HG02870 (cell line): ENCODE data around the gene SCLY.

Experiments used
- ATAC-seq: cut with Tn5 transposase; IDR thresholded peaks from one replicate; pipeline ENCODE4 v1.9.1; 2021; ENCODE audit warnings: mild to moderate bottlenecking, moderate library complexity; ENCODE audit not compliant: unreplicated experiment

SCLY gene

DNA sequence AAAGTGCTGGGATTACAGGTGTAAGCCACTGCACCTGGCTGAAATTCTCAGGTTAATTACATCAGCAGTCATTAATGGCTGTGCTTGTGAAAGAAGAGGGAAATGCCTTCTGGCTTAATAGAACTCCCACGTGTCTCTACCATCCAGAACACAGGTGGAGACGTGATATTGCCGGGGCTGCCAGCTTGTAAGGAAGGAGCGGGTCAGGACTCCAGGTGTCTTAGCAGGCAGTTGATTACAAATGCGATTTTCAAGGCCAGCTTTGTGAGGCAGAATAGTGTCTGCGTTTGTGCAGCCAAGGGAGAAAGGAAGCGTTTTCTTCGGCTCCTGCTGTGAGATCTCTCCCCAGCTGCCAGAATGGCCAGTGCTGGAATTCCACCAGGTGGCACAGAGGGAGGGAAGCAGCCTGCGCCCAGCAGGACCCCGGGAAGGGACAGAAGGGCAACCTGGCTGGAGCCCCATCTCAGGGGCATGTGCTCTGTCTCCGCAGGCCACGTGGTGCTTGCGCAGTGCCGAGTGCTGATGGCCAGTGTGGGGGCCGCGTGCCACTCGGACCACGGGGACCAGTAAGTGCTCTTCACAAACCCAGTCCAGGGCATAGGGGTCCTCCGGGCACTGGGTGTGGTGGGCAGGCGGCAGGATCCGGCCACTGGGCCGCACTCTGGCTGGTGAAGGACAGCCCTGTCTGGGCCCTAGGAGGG is 35.7 kb downstream of the SCLY start:
- no peak for ATAC-seq

DNA sequence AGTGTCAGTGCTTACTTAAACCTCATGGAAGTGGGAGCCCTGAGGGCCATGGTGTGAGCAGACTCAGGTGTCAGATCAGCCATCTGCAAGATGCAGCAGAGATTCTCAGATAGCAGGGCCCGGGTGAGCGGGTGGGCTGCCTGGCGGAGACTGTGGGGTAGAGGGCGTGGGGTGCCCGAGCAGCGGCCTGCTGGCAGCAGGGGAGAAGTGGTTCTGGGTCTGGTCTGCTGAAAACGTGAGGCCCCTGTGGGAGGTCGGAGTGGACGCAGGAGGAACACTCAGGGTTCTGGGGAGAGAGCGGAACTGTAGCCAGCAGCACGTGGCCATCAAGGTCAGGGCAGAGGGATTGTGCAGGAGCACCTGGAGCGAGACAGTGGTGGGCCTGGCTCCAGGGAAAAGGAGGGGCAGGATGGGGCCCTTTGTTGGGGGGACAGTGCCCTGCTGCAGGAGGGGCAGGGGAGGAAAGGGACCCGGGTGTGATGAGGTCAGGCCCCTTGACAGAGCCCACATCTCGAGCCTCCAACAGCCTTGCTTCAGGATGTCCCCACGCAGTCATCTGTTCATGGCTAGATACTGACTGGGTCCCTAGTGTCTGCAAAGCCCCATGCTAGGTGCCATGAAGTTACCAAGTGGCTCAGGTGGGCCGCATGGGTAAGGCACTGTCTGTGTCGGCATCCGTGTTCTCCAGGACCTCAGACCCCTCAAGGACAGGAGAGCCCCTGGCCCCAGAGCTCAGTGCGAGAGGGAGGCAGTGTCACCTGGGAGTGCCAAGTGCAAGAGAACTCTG is 36.6 kb downstream of the SCLY start:
- ATAC-seq: no peak

DNA sequence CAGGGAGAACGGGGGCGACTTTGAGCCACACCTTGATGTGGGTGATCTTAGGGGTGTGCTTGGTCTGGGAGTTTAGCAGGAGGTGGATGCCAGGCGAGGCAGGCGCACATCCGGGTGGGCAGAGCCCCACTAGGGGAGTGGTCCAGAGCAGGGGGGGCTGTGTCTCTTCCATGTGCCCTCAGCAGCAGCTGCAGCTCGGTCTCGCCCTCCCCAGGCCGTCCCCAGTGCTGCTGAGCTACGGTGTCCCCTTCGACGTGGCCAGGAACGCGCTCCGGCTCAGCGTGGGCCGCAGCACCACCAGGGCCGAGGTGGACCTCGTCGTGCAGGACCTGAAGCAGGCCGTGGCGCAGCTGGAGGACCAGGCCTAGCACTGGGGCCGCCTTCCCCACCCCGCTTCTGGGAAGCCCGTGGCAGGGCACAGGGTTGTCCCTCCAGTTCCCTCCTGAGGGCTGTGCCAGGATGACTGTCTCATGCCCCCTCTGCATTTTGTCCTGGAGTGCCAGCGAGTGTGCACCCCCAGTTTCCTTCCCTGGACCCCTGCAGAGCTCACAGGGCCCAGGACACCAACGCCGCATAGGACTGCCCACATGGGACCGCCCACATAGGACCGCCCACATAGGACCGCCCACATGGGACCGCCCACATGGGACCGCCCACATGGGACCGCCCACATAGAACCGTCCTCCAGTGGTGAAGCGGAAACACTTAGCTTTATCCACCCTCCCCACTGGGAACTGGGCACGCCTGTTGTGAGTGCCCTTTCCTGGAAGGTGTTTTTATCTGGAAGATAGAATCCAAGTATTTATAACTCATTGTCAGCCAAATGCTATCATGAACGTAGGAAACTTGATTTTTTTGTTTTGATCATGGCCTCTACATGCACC is 37.4 kb downstream of the SCLY start:
- no peak for ATAC-seq

DNA sequence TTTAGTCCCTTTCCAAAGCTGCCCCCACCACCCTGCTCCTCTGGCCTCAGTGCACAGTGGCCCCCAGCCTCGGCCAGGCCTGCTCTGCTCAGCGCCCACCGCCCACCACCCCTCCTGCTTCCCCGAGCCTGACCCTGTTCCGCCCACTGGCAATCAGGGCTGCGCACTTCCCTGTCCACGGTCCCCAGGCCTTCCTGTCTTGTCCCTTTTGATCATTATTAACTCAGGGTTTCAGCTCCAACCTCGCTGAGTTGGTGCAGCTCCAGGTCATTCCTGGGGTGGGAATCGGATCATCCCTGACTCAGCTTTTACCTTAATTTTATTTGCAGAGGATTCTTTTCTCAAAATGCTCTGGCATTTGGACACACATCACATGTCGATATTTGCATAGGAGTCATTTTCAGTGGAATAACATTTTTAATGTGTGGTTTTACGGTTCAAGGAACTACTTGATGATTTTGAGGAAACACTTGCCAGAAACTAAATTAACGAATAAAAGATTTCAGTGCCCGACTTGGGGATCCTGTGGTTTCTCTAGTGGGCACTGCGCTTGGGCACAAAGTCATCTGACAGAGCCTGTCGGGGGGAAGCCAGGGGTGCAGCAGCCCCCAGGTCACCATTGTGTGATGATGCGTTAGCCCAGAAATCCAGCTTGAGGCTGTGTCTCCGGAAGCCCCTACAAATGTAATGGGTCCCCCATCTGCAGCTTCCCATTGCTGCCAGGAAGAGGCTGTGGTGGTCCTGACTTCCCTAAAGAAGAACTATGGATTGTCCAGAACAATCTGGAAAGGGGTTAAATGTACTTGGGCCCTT is 38.3 kb downstream of the SCLY start:
- ATAC-seq: no peak

DNA sequence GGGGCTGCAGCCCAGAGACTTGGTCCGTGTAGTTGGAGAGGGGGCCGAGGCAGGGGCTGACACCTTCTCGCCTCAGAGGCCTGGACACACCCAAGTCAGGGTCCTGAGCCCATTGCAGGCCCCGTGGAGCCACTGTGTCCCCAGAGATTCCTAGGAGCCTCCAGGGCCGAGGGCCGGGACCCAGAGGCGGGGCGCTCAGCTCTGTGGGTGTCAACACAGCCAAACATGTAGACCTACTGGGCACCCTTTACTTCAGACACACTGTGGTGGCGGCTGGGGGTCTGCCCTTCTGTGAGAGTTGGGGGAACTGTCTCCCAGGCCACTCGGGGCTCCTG is 38.9 kb downstream of the SCLY start:
- ATAC-seq: no peak

DNA sequence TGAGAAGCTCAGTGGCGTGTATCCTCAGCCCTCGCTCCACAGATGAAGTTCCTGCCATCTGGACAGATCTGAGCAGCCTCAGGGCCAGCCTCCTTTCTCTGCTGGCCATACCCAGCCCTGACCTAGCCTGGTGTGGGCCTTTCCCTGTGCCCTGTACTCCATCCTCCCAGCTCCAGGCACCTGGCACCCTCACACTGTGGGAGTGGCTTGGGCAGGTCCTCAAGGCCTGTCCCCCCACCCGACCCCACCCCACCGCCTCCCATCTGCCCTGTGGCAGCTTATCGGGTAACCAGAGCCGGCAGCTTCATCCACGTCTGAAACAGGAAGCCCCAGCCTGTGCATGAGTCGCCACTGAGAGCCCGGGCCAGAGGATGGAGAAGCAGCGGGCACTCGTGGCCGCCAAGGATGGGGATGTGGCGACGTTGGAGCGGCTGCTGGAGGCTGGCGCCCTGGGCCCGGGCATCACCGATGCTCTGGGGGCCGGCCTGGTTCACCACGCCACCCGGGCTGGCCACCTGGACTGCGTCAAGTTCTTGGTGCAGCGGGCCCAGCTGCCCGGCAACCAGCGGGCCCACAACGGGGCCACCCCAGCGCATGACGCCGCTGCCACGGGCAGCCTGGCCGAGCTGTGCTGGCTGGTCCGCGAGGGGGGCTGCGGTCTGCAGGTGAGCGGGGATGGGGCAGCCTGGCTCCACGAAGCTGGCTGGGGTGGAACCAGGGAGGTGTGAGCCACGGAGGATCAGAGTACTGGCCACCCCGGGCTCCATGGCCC is 39.4 kb downstream of the SCLY start, which contains the start of gene ESPNL:
ESPNL (plus strand) TSS at position 292 of the 772 bp plus-strand sequence; CDS start at position 372, 80 bp downstream.
- ATAC-seq: no peak

DNA sequence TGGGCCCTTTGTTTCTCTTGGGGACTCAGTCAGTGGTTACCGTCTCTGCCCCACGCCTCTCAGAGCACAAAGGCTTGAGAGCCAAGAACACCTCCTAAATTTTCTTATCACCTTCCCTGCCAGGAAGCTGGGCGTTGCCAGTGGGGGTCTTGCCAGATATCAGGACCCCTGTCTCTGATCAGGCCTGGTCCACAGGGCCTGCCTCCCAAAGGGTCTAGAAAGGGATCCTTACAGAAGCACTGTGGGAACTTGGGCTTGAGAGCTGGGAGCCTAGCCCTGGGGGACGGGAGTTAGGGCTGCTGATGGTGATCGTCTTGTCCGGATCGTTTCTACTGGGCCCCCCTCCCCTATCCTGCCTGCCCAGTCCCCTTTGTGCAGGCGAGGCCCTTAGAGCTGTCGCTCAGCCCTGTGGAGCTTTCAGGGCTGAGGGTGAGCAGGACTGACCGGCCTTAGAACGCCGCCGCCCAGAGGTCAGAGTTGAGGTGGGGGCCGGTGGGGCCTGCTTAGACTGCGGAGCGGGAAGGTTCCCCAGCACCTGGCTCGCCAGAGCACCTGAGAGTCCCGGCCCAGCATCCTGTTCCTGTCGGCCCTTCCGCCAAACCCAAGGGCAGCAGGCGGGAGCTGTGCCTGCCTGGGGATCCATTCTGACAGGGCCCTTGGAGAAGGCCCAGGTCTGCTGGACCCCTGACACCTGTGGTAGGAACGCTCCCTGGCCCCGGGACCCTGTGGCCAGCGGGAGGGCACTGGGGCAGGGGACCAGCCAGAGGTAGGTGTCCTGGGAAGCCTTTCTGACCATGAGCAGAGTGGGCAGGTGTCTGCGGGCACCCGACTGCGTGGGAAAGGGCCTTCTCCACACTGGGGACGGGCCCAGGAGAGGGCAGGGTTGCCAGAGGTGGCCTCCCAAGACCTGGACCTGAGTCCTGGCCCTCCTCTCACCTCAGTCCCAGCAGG is 40.3 kb downstream of the SCLY start:
- no peak for ATAC-seq

DNA sequence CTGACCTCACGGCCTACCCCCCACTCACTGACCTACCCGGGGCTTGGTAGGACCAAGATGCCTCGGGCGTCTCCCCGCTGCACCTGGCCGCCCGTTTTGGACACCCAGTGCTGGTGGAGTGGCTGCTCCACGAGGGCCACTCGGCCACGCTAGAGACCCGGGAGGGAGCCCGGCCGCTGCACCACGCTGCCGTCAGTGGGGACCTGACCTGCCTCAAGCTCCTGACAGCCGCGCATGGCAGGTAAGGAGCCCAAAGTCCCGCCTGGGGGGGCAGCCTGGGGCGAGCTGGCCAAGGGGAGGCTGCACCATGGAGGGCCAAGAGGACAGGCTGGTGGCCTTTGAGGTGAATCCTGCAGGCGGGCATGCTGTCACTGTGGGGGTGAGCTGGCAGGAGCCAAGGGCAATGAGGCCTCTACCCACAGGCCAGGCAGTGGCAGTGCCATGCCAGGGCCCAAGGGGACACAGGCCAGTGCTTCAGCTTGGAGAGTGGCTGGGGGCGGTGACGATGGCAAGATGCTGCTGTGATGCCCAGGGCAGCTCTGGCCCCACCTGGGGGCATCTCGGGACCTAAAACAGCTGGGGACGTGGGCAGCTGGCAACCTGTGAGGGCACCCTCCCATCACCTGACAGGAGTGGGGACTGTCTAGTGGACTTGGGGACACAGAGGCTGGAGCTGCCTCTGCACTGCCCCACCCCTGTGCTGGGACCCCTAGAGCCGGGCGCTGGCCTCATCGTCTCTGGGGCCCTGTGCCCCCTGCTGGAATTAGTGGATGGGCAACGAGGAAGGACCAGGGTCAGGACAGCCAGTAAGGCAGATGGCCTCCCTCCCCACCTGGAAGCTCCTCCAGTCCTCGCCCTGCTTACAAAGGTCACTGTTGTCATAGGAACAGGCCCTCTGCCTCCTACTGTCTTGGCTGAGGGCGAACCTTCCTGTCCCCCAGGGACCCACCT is 41.4 kb downstream of the SCLY start:
- ATAC-seq: no peak

DNA sequence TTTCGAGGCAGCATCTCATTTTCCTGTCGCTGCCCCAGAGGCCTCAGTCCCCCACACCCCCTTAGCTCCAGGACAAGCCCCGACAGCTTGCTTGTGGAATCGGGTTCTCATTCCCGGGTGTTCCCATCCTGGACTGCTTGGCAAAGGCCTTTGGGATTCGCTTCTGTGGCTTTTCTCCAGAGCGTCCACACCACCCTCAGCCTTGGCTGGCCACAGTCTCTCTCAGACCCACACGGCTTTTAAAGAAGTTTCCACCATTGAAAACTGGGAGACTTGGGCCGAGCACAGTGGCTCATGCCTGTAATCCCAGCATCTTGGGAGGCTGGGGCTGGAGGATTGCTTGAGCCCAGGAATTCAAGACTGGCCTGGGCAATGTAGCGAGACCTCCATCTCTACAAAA is 42.1 kb downstream of the SCLY start:
- ATAC-seq: no peak

DNA sequence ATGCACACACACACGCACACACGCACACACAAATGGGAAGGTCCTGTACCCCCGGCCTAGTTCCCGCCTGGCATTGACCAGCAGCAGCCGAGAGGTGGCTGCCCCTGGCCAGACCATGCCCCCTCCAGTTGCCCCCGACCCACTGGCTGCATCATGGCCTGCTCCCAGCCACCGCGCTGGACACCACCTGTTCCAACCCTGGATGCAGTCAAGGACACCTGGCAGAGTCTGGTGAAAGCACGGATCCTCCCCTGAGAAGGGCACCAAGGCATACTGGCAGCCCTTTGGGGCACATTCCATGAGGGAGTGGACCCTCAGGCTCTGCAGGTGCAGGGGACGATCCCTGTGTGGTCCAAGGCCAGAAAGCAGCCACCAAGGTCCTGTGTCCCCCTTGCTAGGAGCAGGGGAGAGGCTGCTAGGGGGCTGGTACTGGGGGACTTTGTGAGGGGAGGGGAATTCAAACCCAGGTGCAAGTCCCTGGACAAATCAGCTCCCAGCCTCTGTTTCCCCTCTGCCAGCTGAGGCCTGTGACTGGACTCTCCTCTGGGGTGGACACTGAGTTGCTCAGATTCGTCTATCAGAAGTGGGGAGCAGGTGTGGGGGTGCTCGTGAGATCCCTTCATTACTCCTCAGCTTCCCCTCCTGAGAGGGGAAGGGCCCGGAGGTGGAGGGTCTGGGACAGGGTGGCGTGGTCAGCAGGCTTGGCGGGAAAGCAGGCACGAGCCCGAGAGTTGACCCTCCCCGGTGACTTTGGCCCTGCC is 42.8 kb downstream of the SCLY start:
- ATAC-seq: no peak

DNA sequence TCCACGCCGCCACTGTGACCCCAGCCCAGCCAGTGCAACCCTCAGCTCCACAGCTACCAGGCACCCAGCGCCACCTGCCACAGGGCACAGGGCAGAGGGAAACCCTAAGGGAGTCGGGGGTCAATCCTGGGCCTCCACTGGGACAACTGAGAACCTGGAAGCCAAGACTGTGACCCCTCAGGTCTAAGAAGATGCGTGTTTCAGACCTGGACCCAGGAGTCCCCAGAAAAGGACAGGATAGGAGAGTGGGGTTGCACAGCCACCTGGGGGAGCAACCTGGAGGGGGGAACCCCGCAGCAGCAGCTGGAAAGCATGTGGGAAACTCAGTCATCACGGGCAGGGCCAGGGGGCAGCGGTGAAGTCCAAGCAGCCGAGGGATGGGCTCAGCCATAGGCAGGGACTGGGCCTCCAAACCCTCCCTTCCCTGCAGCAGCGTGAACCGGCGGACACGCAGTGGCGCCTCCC is 43.5 kb downstream of the SCLY start:
- no peak for ATAC-seq

DNA sequence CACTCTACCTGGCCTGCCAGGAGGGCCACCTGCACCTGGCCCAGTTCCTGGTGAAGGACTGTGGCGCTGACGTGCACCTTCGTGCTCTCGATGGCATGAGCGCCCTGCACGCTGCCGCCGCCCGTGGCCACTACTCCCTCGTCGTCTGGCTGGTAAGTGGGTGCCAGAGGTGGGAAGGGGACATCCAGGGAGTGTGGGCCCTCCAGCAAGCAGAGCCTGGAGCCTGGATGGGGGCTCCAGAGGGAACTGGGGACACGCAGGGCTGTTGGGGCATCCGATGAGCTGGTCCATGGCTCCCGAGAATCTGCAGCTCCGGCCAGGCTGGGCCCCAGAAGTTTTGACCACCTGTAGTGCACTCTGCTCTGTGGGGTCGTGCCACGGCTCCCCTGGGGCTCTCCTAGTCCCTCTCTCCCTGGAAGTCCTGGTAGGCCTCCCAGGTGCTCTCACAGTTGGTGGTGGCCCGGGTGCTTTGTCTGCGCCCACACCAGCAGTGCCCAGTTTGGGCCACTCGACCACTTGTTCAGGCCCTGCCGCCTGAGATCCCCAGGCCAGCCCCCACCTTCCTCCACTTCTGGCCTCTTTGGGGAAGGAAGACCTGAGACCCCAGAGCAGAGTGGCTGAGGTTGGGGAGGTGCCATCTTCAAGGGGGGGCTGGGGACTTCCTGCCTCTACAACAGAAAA is 44.0 kb downstream of the SCLY start:
- ATAC-seq: no peak

DNA sequence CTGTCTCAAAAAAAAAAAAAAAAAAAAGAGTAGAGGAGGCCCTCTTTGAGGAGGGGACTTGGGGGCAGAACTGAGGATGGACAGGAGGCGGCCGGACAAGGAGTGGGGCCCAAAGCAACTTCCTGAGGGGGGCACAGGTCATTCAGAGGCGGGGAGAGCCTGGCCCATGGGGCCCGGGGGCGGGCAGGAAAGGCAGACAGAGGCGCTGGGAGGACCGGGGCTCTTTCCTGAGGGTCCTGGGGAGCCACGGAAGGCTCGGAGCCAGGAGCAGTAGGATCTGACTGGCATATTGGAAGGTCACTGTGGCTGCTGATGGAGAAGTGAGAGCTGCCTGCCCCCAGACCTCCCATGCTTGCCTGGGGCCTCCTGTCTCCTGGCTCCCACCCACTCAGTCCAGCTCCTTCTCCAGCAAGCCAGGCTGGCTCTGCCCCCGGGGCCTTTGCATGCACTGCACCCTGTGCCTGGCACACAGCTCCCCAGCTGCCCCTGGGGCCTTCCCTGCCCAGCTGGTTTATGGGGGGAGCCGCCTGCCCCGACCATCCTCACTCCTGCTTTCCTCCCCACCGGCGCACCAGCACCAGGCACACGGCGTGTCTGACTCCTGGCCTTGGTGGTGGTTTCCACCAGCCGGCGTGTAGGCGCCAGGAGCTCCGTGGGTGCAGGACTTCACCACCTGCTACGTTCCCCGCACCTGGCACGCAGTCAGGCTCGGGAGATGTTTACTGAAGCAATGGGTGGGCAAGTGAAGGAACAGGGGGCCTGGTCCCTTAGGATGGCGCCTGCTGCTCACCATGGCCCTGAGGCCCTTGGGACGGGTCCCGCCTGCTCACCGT is 44.9 kb downstream of the SCLY start:
- ATAC-seq: no peak

DNA sequence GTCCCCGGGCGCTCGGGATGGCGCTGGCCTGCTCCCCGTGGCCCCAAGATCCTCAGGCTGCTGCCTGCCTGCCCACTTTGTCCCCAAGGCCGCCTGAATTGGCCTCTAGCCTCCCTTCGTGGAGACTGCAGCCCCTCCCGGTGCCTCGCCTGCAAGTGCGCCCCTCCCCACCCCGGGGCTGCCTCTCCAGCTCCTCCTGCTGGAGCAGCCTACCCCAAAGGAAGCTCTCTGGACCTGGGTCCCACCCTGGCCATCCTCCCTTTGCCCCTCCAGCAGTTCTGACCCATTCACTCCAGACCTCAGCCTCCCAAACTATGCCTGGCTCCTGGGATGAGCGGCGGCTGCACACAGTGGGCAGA is 45.5 kb downstream of the SCLY start:
- no peak for ATAC-seq

DNA sequence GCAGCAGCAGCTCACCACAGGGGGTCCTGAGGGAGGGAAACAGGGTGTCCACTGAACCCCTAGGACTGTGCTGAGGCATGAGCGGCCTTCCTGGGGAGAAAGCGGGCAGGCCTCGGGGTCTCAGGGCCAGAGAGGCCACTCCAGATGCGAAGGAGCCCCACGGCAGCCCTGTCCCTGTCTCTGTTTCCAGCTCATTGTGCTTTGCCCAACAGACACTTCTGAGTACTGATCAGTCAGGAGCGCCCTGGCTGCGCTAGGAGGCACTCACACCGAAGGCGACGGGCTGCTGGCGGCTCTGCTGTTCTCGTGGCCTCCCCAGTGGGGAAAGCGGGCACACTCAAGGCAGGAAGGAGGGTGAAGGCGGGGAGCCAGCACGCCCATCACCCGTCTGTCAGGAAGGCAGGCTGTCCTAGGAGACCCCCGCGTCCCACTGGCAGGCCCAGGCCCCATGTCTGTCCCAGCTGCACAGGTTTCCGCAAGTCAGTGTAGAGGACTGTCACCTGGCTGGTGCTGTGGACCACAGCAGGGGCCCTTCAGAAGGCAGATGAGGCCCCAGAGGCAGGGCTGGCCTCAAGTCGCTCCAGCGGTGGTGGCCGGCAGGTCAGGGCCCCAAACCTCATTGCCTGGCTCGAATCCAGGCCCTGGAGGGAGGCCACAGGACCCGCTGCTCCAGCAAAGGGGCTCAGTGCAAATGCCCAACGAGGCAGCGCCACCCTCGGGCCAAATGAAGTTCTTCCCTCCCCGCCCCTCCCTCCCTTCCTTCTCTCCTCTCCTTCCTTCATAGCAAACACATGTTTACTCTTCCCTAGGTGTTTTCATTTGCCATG is 46.1 kb downstream of the SCLY start:
- peak; percentile 7 for ATAC-seq
